Measurements from ENCODE around the gene METTL16.

GRCh38 chr17:2542456-2542855, 30.8 kb upstream of the METTL16 start:
- TF ChIP-seq CTCF (IDR thresholded peaks at IDR 0.05; ENCODE audit: borderline replicate concordance, extremely low read depth, low read length, poor library complexity, severe bottlenecking), result no peak
- TF ChIP-seq EZH2 (IDR thresholded peaks at IDR 0.05; ENCODE audit: borderline replicate concordance, low read depth, low read length, severe bottlenecking), result no peak

Measured in DND-41 (cell line).